B cell (primary cell): ENCODE results near the gene PLGRKT. TPM values are rescaled to one million over a fixed set of nuclear protein-coding genes. Genes with fewer than 3 reads are reported as not detected.

Experiments used
- ATAC-seq: fragments of 200-7000 bp; cut with Tn5 transposase; one replicate; pipeline ENCODE4 v1.10.0; 2021; ENCODE audit warnings: low read depth, mild to moderate bottlenecking, moderate number of reproducible peaks, moderate library complexity
- CTCF ChIA-PET: fragments of 350-600 bp; sonication (Branson Sonifier 250); formaldehyde crosslinking; loops from one replicate; lab custom pipeline; 2021; ENCODE audit warnings: antibody characterized with exemption, inconsistent platforms; lab: Charles Lee
- POLR2A ChIA-PET: fragments of 350-600 bp; sonication (Branson Sonifier 250); formaldehyde crosslinking; loops from one replicate; lab custom pipeline; 2021; ENCODE audit warnings: antibody characterized with exemption; lab: Charles Lee
- DNase-seq: peaks from one replicate; pipeline ENCODE4 v3.0.0; 2013
- H2AFZ ChIP-seq: 2 replicates; pipeline ENCODE4 v1.6.1; 2012; ENCODE audit warnings: mild to moderate bottlenecking, low read depth, low read length; ENCODE audit not compliant: insufficient read depth, poor library complexity, severe bottlenecking
- H3K27ac ChIP-seq, 2 donors: 1 replicate in 1 of 2; 2 replicates in 1 of 2; pipeline ENCODE4 v1.5.1; 2012 to 2013; ENCODE audit warnings: low read length in 2 of 2, mild to moderate bottlenecking in 2 of 2, moderate library complexity in 1 of 2
- H3K27me3 ChIP-seq, 4 experiments: fragments of 200-600 bp in 1 of 4; sonication (generic) in 1 of 4; replicated peaks in 1 of 4; 1 replicate in 2 of 4; 2 replicates in 2 of 4; pipeline versions ENCODE4 v1.6.1 to v1.7.0; 2013 to 2016; ENCODE audit warnings: low read length in 3 of 4, mild to moderate bottlenecking in 2 of 4, mixed read lengths in 1 of 4, moderate library complexity in 1 of 4; ENCODE audit not compliant: insufficient read depth in 4 of 4, control insufficient read depth in 3 of 4; ENCODE audit errors: control extremely low read depth in 1 of 4
- H3K36me3 ChIP-seq, 2 experiments: replicated peaks in 1 of 2; 1 replicate in 1 of 2; 2 replicates in 1 of 2; pipeline versions ENCODE4 v1.6.1 to v1.7.1; 2013; ENCODE audit warnings: low read length in 1 of 2; ENCODE audit not compliant: insufficient read depth in 2 of 2, control insufficient read depth in 1 of 2; ENCODE audit errors: control extremely low read depth in 1 of 2, extremely low read depth in 1 of 2
- H3K4me1 ChIP-seq, 2 donors: fragments of 200-600 bp in 1 of 2; sonication (generic) in 1 of 2; 1 replicate in 1 of 2; 2 replicates in 1 of 2; pipeline versions ENCODE4 v1.5.1 to v1.6.1; 2013 to 2017; ENCODE audit warnings: low read length in 2 of 2; ENCODE audit not compliant: control insufficient read depth in 2 of 2, insufficient read depth in 2 of 2
- H3K4me2 ChIP-seq: replicated peaks from 2 replicates; pipeline ENCODE3; 2012; ENCODE audit warnings: mild to moderate bottlenecking, low read depth, low read length; ENCODE audit not compliant: poor library complexity, severe bottlenecking
- H3K4me3 ChIP-seq, 5 experiments: fragments of 200-600 bp in 1 of 5; sonication (generic) in 1 of 5; 1 replicate in 3 of 5; 2 replicates in 2 of 5; pipeline versions ENCODE4 v1.5.1 to v1.7.0; 2011 to 2016; ENCODE audit warnings: low read length in 4 of 5, mild to moderate bottlenecking in 4 of 5, low read depth in 2 of 5, control low read depth in 1 of 5, moderate library complexity in 1 of 5; ENCODE audit not compliant: insufficient read depth in 1 of 5; ENCODE audit errors: control extremely low read depth in 1 of 5, extremely low read depth in 1 of 5
- H3K79me2 ChIP-seq: fragments of 200-600 bp; sonication (generic); one replicate; pipeline ENCODE4 v1.6.0; 2016; ENCODE audit warnings: low read length; ENCODE audit not compliant: control insufficient read depth, insufficient read depth
- H3K9ac ChIP-seq: fragments of 200-600 bp; sonication (generic); 2 replicates; pipeline ENCODE4 v1.6.1; 2017; ENCODE audit warnings: mild to moderate bottlenecking, low read length, moderate library complexity
- H3K9me3 ChIP-seq, 3 donors: one replicate each; pipeline versions ENCODE4 v1.6.1 to v1.7.1; 2013; ENCODE audit warnings: low read length in 2 of 3; ENCODE audit not compliant: control insufficient read depth in 2 of 3, insufficient read depth in 1 of 3; ENCODE audit errors: control extremely low read depth in 1 of 3
- H4K20me1 ChIP-seq: 2 replicates; pipeline ENCODE4 v1.6.0; 2012; ENCODE audit warnings: mild to moderate bottlenecking, low read length; ENCODE audit not compliant: insufficient read depth, control insufficient read depth, poor library complexity, severe bottlenecking
- H3K27ac Mint-ChIP-seq: one replicate; pipeline ENCODE4 v1.8.0; 2021; ENCODE audit warnings: mixed read lengths
- H3K27me3 Mint-ChIP-seq: one replicate; pipeline ENCODE4 v1.8.0; 2021; ENCODE audit warnings: mixed read lengths
- H3K4me1 Mint-ChIP-seq: one replicate; pipeline ENCODE4 v1.8.0; 2021; ENCODE audit warnings: mixed read lengths
- H3K4me3 Mint-ChIP-seq: one replicate; pipeline ENCODE4 v1.8.0; 2021; ENCODE audit warnings: mixed read lengths
- H3K9me3 Mint-ChIP-seq: one replicate; pipeline ENCODE4 v1.8.0; 2022; ENCODE audit warnings: mixed read lengths; ENCODE audit not compliant: insufficient read depth
- EZH2 ChIP-seq: IDR thresholded peaks from 2 replicates; pipeline ENCODE4 v1.6.1; 2012; ENCODE audit warnings: borderline replicate concordance, low read depth, mild to moderate bottlenecking, moderate library complexity, low read length; ENCODE audit not compliant: insufficient read depth, poor library complexity, severe bottlenecking
- WGBS: methylation state at CpG from one replicate; pipeline ENCODE4 v1.1.5; 2013; ENCODE audit warnings: missing lambda C conversion rate; ENCODE audit not compliant: insufficient coverage; 5-methylcytosine and 5-hydroxymethylcytosine counted together
- intact Hi-C: fragments of 100-400 bp; cut with micrococcal nuclease; formaldehyde crosslinking; loops from one replicate; pipeline ENCODE4 v1.10.0; 2022
- polyA plus RNA-seq: library from polyadenylated mRNA; depleted of rRNA; stranded (reverse); fragments of >200 nt; gene quantifications from 2 replicates; pipeline ENCODE4 v1.2.3, GENCODE V29; 2012
- total RNA-seq, 2 donors: library from RNA; stranded (reverse); fragments of 120-200 nt in 1 of 2; gene quantifications; 1 replicate in 1 of 2; 2 replicates in 1 of 2; pipeline versions ENCODE4 v1.2.3 to v1.2.4, GENCODE V29; 2013 to 2022
- TF ChIP-seq, protein P1 (sequence below): fragments of 200-600 bp; IDR thresholded peaks from one replicate; pipeline ENCODE4 v1.8.0; 2022; ENCODE audit warnings: antibody characterized with exemption, mild to moderate bottlenecking

The PLGRKT gene
- total and polyA plus RNA-seq, 2 donors (not counting 1 experiment from before 2014, with no cell fraction given): 8.4 to 11.0 TPM

DNA sequence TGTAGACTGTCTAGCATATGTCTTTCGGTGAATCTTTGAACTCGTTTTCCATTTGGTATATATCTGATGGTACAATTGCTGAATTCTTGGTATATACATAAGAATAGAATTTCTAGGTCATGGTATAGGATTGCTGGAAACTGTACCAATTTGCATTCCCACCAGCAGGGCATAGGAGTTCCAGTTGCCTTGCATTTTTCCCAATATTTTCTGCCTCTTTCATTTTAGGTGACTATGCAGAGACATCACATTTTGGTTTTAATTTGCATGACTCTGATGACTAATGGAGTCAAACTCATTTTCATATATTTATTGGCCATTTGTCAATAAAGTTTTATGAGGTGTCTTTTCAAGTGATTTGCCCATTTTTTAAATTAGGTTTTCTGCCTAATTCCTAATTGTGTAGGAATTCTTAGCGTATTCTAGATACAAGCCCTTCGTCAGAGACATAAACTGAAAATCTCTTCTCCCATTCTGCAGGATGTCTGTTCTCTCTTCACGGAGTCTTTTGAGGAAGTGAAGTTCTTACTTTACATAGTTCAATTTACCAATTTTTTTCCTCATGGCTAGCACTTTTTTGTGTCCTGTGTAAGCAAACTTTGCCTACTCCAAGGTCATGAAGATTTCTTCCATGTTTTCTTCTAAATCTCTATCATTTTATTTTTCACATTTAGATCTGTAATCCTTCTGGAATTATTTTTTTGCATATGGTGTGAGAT is 43.8 kb upstream of the PLGRKT start:
- DNase-seq: peak; percentile 14
- POLR2A ChIA-PET: no interaction called here

DNA sequence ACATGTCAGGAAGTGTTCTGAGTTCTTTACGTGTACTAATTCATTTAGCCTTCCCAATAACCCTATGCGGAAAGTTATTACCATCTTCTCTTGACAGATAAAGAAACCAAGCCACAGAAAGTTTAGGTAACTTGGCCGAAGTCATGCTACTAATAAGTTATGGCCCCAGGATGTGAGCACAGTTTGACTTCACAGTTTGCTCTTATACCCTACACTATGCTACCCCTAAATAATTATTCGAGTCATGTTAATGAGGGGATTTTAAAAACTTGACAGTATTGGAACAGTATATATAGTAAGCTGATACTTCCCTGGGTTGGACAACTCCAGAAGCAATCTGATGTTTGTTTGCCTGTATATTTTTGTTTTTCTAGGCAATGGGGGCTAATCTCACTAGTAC is 43.2 kb upstream of the PLGRKT start:
- Mint-ChIP-seq H3K27me3 (no peaks in the 10 kb centered on the region), H3K9me3 (no peaks in the 10 kb centered on the region), H3K27ac (no peak overlapping the region), H3K4me3 (no peak overlapping the region), H3K4me1 (peaks cover 13% of the 10 kb centered on the region)
- Histone ChIP-seq H3K27me3 (no peaks in the 10 kb centered on the region), H3K4me2 (no peak overlapping the region), H3K36me3 (no peaks in the 10 kb centered on the region), H3K9ac (no peak overlapping the region), H2AFZ (no peak overlapping the region), H3K4me3 (no peak overlapping the region), H3K4me1 (peaks cover 0 to 7% of the 10 kb centered on the region in 2 donors), H4K20me1 (no peaks in the 10 kb centered on the region), H3K27ac (no peak overlapping the region), H3K9me3 (peaks cover 0 to 7% (median 1%) of the 10 kb centered on the region in 3 donors), H3K79me2 (no peaks in the 10 kb centered on the region)
- intact Hi-C loops: no loop called here
- POLR2A ChIA-PET: no interaction called here
- TF ChIP-seq EZH2: no peak
- TF ChIP-seq, protein P1, sequence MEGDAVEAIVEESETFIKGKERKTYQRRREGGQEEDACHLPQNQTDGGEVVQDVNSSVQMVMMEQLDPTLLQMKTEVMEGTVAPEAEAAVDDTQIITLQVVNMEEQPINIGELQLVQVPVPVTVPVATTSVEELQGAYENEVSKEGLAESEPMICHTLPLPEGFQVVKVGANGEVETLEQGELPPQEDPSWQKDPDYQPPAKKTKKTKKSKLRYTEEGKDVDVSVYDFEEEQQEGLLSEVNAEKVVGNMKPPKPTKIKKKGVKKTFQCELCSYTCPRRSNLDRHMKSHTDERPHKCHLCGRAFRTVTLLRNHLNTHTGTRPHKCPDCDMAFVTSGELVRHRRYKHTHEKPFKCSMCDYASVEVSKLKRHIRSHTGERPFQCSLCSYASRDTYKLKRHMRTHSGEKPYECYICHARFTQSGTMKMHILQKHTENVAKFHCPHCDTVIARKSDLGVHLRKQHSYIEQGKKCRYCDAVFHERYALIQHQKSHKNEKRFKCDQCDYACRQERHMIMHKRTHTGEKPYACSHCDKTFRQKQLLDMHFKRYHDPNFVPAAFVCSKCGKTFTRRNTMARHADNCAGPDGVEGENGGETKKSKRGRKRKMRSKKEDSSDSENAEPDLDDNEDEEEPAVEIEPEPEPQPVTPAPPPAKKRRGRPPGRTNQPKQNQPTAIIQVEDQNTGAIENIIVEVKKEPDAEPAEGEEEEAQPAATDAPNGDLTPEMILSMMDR: no peak
- 100% methylated on average over 1 of the region's 4 CpGs for WGBS
- CTCF ChIA-PET: no interaction called here
- ATAC-seq (no peak), DNase-seq (no peak)

More for the DNA sequence above, 43.8 kb upstream of the PLGRKT start:
- intact Hi-C loops: no loop called here
- H3K4me1 Mint-ChIP-seq: peaks cover 13% of the 10 kb centered on the region
- Histone ChIP-seq H2AFZ (no peak overlapping the region), H3K4me1 (peaks cover 0 to 7% of the 10 kb centered on the region in 2 donors), H3K9me3 (peaks cover 0 to 7% (median under 1%) of the 10 kb centered on the region in 3 donors), H3K9ac (no peak overlapping the region), H3K79me2 (no peaks in the 10 kb centered on the region), H3K4me3 (no peak overlapping the region), H3K27ac (no peak overlapping the region), H3K36me3 (no peaks in the 10 kb centered on the region), H3K4me2 (peak overlapping the region; percentile 11), H4K20me1 (no peaks in the 10 kb centered on the region), H3K27me3 (no peaks in the 10 kb centered on the region)
- no peaks in the 10 kb centered on the region for H3K9me3 Mint-ChIP-seq
- no peaks in the 10 kb centered on the region for H3K27me3 Mint-ChIP-seq
- H3K27ac Mint-ChIP-seq: no peak overlapping the region
- CTCF ChIA-PET: no interaction called here
- peak overlapping the region; percentile 38 for H3K4me3 Mint-ChIP-seq
- TF ChIP-seq, protein P1: no peak
- no peak for TF ChIP-seq EZH2
- no peak for ATAC-seq
- WGBS: no CpG with 5 or more reads among the region's 5 CpGs
